Prostate gland (tissue), 2 donors: Measurements from ENCODE around the gene STX12.

Experiments used
- POLR2A ChIP-seq: fragments of 450-650 bp; IDR thresholded peaks from one replicate; pipeline ENCODE4 v1.6.1; 2016; ENCODE audit warnings: antibody characterized with exemption, mild to moderate bottlenecking
- TF ChIP-seq, protein P1 (sequence below), 4 experiments: fragments of 200-600 bp in 2 of 4; fragments of 450-650 bp in 2 of 4; sonication (generic) in 2 of 4; IDR thresholded peaks; 1 replicate in 3 of 4; 2 replicates in 1 of 4; pipeline ENCODE4 v1.5.1; 2016 to 2019; ENCODE audit warnings: antibody characterized with exemption in 4 of 4, mild to moderate bottlenecking in 2 of 4, moderate library complexity in 2 of 4

GRCh38 chr1:27752360-27752759, 20.7 kb upstream of the STX12 start:
- no peak for TF ChIP-seq POLR2A
- TF ChIP-seq, protein P1, sequence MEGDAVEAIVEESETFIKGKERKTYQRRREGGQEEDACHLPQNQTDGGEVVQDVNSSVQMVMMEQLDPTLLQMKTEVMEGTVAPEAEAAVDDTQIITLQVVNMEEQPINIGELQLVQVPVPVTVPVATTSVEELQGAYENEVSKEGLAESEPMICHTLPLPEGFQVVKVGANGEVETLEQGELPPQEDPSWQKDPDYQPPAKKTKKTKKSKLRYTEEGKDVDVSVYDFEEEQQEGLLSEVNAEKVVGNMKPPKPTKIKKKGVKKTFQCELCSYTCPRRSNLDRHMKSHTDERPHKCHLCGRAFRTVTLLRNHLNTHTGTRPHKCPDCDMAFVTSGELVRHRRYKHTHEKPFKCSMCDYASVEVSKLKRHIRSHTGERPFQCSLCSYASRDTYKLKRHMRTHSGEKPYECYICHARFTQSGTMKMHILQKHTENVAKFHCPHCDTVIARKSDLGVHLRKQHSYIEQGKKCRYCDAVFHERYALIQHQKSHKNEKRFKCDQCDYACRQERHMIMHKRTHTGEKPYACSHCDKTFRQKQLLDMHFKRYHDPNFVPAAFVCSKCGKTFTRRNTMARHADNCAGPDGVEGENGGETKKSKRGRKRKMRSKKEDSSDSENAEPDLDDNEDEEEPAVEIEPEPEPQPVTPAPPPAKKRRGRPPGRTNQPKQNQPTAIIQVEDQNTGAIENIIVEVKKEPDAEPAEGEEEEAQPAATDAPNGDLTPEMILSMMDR (IDR thresholded peaks at IDR 0.05), result no peak
